Measurements from ENCODE around the gene TAS2R41. TPM values are rescaled to one million over a fixed set of nuclear protein-coding genes. Genes with fewer than 3 reads are reported as not detected.

Gene TAS2R41
- total and polyA plus RNA-seq, 2 of the 4 experiments (the other 2 are of a cell fraction) = not detected

- ATAC-seq (ENCODE audit: low read depth) (no peak), DNase-seq (no peak)
- no TSS peak for BruUV-seq (replicated peaks)
- Histone ChIP-seq H2AK5ac (ENCODE audit: low read depth, low read length) (no peak overlapping the region), H2BK120ac (ENCODE audit: low read depth, low read length) (no peak overlapping the region), H3K79me1 (ENCODE audit: low read depth in 1 of 2, low read length in 2 of 2) (no peaks in the 10 kb centered on the region), H3K9me1 (ENCODE audit: insufficient read depth, low read length) (no peaks in the 10 kb centered on the region), H3K4me2 (ENCODE audit: low read depth, low read length) (no peak overlapping the region), H2BK5ac (ENCODE audit: low read depth, low read length, poor library complexity, severe bottlenecking) (no peak overlapping the region), H3K27ac (ENCODE audit: insufficient read depth, low read length) (no peak overlapping the region), H2BK20ac (ENCODE audit: low read depth, low read length) (no peak overlapping the region), H4K20me1 (ENCODE audit: insufficient read depth, low read length) (no peaks in the 10 kb centered on the region), H3K14ac (replicated peaks; ENCODE audit: low read depth, low read length) (no peak overlapping the region), H3K27me3 (ENCODE audit: control insufficient read depth, insufficient read depth, low read length) (peaks cover 2% of the 10 kb centered on the region; the same call in 1 of the 2 replicates), H4K5ac (ENCODE audit: low read depth, low read length) (no peak overlapping the region), H3K4me1 (ENCODE audit: control insufficient read depth, insufficient read depth, low read length) (no peaks in the 10 kb centered on the region), H2AFZ (replicated peaks; ENCODE audit: low read length, poor library complexity) (no peak overlapping the region), H3K4me3 (ENCODE audit: insufficient read depth, low read depth, low read length) (no peak overlapping the region), H4K91ac (ENCODE audit: insufficient read depth, low read depth, low read length) (no peak overlapping the region), H3K9me3 (ENCODE audit: control insufficient read depth, insufficient read depth, low read length) (no peaks in the 10 kb centered on the region), H3K9ac (ENCODE audit: low read depth, low read length) (no peak overlapping the region), H4K8ac (ENCODE audit: low read depth in 2 of 2, low read length in 2 of 2) (no peak overlapping the region), H3K18ac (ENCODE audit: low read depth, low read length) (no peak overlapping the region), H3K4ac (ENCODE audit: low read depth, low read length) (no peak overlapping the region), H3K56ac (ENCODE audit: extremely low read depth, insufficient read depth, low read length) (no peak overlapping the region), H3K23ac (ENCODE audit: low read depth, low read length) (no peak overlapping the region), H3K36me3 (ENCODE audit: control insufficient read depth, insufficient read depth, low read length) (no peaks in the 10 kb centered on the region), H2BK15ac (ENCODE audit: low read depth, low read length) (no peak overlapping the region), H2AK9ac (replicated peaks; ENCODE audit: low read depth, low read length, poor library complexity) (no peak overlapping the region)
- intact Hi-C loops (cut with micrococcal nuclease) (no loop called here), dilution Hi-C loops (cut with HindIII; ENCODE audit: low sequenced_read_pairs, unreplicated experiment) (no loop called here), in situ Hi-C loops (cut with MboI; ENCODE audit: low sequenced_read_pairs) (no loop called here)
- no peak for TF ChIP-seq RCOR1 (IDR thresholded peaks at IDR 0.05; ENCODE audit: insufficient replicate concordance, low read length)
- no peak for TF ChIP-seq MAFK (IDR thresholded peaks at IDR 0.05; ENCODE audit: low read depth, low read length)
- TF ChIP-seq FOS (IDR thresholded peaks at IDR 0.05; ENCODE audit: low read depth, low read length) = no peak
- no peak for TF ChIP-seq SMC3 (IDR thresholded peaks at IDR 0.05; ENCODE audit: low read depth, low read length)
- no peak for TF ChIP-seq NFE2L2 (IDR thresholded peaks at IDR 0.05; ENCODE audit: low read depth, low read length)
- TF ChIP-seq MAZ (IDR thresholded peaks at IDR 0.05; ENCODE audit: borderline replicate concordance, low read depth, low read length) = no peak
- TF ChIP-seq USF2 (IDR thresholded peaks at IDR 0.05; ENCODE audit: low read depth, low read length) = no peak
- no peak for TF ChIP-seq BHLHE40 (IDR thresholded peaks at IDR 0.05; ENCODE audit: low read depth, low read length)
- TF ChIP-seq ELK1 (IDR thresholded peaks at IDR 0.05; ENCODE audit: borderline replicate concordance, low read depth, low read length) = no peak
- TF ChIP-seq POLR2A (IDR thresholded peaks at IDR 0.05; ENCODE audit: low read depth, low read length) = no peak
- no peak for TF ChIP-seq CHD1 (IDR thresholded peaks at IDR 0.05; ENCODE audit: low read depth, low read length)
- no peak for TF ChIP-seq CEBPB (IDR thresholded peaks at IDR 0.05; ENCODE audit: low read depth, low read length)
- no peak for TF ChIP-seq MXI1 (IDR thresholded peaks at IDR 0.05; ENCODE audit: borderline replicate concordance, low read depth, low read length)
- TF ChIP-seq CTCF (conservative IDR thresholded peaks at IDR 0.05; ENCODE audit: low read depth, low read length) = no peak
- TF ChIP-seq RAD21 (IDR thresholded peaks at IDR 0.05; ENCODE audit: low read length) = no peak
- TF ChIP-seq RFX5 (IDR thresholded peaks at IDR 0.05; ENCODE audit: low read depth, low read length) = no peak
- WGBS, 2 experiments (ENCODE audit: extremely low coverage in 2 of 2, insufficient read length in 1 of 2) = no CpG with 5 or more reads among the region's 2 CpGs
- ChIA-PET POLR2A (ENCODE audit: unreplicated experiment) (no interaction called here), CTCF (no interaction called here)
Observed at GRCh38 chr7:143503261-143503660, 25.6 kb downstream of the TAS2R41 start.

Data from IMR-90 (cell line).